Right lobe of liver (tissue), 4 donors: Measurements from ENCODE around the gene GRB7.
"Not testable (repeated sequence)": the region's sequence is repeated elsewhere in the genome, so short reads cannot be mapped to it uniquely, and the experiment has no call there.

ENCODE experiments used
- POLR2A ChIP-seq: fragments of 450-650 bp; IDR thresholded peaks from one replicate; pipeline ENCODE4 v1.6.1; 2017; ENCODE audit warnings: antibody characterized with exemption, mild to moderate bottlenecking
- TF ChIP-seq, protein P1 (sequence below), 4 donors: fragments of 200-600 bp in 3 of 4; fragments of 450-650 bp in 1 of 4; IDR thresholded peaks; one replicate each; pipeline versions ENCODE4 v1.5.1 to v1.8.0; 2016 to 2022; ENCODE audit warnings: antibody characterized with exemption in 4 of 4, mild to moderate bottlenecking in 2 of 4
- donor health status: DM: no; HTN: no; CAD: no.
- donor health status: DM: no; HTN: no; CAD: no.
- donor health status: DM: no; HTN: yes; CAD: no.

- TF ChIP-seq POLR2A: not testable (repeated sequence)
- TF ChIP-seq, protein P1, sequence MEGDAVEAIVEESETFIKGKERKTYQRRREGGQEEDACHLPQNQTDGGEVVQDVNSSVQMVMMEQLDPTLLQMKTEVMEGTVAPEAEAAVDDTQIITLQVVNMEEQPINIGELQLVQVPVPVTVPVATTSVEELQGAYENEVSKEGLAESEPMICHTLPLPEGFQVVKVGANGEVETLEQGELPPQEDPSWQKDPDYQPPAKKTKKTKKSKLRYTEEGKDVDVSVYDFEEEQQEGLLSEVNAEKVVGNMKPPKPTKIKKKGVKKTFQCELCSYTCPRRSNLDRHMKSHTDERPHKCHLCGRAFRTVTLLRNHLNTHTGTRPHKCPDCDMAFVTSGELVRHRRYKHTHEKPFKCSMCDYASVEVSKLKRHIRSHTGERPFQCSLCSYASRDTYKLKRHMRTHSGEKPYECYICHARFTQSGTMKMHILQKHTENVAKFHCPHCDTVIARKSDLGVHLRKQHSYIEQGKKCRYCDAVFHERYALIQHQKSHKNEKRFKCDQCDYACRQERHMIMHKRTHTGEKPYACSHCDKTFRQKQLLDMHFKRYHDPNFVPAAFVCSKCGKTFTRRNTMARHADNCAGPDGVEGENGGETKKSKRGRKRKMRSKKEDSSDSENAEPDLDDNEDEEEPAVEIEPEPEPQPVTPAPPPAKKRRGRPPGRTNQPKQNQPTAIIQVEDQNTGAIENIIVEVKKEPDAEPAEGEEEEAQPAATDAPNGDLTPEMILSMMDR (IDR thresholded peaks at IDR 0.05): not testable (repeated sequence)
Measured at GRCh38 chr17:39711071-39711470, 26.7 kb upstream of the GRB7 start.
